Neural cell (in vitro differentiated cells): ENCODE results near the gene SUFU.

Experiments
- EP300 ChIP-seq: fragments of 450-650 bp; conservative IDR thresholded peaks from 2 replicates; pipeline ENCODE4 v1.6.1; 2014; ENCODE audit warnings: antibody characterized with exemption, mild to moderate bottlenecking, moderate library complexity; ENCODE audit not compliant: poor library complexity, severe bottlenecking
- EZH2 ChIP-seq: fragments of 200-600, 300-800 bp; shearing (Covaris generic), sonication (generic); IDR thresholded peaks from 2 replicates; pipeline ENCODE4 v1.6.1; 2014; ENCODE audit warnings: antibody characterized with exemption, low read length, borderline replicate concordance, mild to moderate bottlenecking; ENCODE audit not compliant: insufficient read depth, poor library complexity, severe bottlenecking
- POLR2AphosphoS5 ChIP-seq: IDR thresholded peaks from 2 replicates; pipeline ENCODE4 v1.6.1; 2012
- RAD21 ChIP-seq: fragments of 450-650 bp; conservative IDR thresholded peaks from 2 replicates; pipeline ENCODE4 v1.6.1; 2014; ENCODE audit warnings: antibody characterized with exemption, mild to moderate bottlenecking, moderate library complexity
- SMC3 ChIP-seq: fragments of 450-650 bp; conservative IDR thresholded peaks from 2 replicates; pipeline ENCODE4 v1.6.1; 2014; ENCODE audit warnings: antibody characterized with exemption, mild to moderate bottlenecking, moderate library complexity; ENCODE audit not compliant: poor library complexity
- TAF1 ChIP-seq: IDR thresholded peaks from 2 replicates; pipeline ENCODE4 v1.6.1; 2012; ENCODE audit warnings: low read depth
- TF ChIP-seq, protein P1 (sequence below): fragments of 450-650 bp; IDR thresholded peaks from 2 replicates; pipeline ENCODE4 v1.5.1; 2014; ENCODE audit warnings: antibody characterized with exemption, mild to moderate bottlenecking, moderate library complexity; ENCODE audit not compliant: poor library complexity, severe bottlenecking

DNA sequence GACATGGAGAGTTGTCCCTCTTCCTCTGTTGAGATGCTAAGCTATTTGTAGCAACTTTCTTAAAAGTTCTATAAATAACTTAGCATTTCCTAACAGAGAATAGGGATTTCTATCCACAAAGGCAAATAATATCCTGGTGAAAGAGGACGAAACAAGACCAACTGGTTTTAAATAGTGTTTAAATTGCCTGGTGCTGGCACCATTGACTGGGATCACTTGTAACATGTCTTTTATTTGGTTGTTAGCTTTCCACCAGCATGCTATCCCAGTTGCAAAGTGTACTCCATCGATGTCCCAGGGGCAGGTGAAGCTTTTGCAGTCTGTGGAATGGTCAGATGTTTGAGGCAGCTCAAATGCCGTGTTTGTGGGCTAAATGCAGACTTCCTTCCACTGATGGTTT, 3.7 kb downstream of the SUFU start:
- TF ChIP-seq RAD21 (no peak), EP300 (no peak), TAF1 (no peak), SMC3 (no peak), POLR2AphosphoS5 (no peak), EZH2 (no peak)
- TF ChIP-seq, protein P1, sequence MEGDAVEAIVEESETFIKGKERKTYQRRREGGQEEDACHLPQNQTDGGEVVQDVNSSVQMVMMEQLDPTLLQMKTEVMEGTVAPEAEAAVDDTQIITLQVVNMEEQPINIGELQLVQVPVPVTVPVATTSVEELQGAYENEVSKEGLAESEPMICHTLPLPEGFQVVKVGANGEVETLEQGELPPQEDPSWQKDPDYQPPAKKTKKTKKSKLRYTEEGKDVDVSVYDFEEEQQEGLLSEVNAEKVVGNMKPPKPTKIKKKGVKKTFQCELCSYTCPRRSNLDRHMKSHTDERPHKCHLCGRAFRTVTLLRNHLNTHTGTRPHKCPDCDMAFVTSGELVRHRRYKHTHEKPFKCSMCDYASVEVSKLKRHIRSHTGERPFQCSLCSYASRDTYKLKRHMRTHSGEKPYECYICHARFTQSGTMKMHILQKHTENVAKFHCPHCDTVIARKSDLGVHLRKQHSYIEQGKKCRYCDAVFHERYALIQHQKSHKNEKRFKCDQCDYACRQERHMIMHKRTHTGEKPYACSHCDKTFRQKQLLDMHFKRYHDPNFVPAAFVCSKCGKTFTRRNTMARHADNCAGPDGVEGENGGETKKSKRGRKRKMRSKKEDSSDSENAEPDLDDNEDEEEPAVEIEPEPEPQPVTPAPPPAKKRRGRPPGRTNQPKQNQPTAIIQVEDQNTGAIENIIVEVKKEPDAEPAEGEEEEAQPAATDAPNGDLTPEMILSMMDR: no peak
